SJCRH30 (cell line): ENCODE data around the gene KRTAP10-2. TPM values are rescaled to one million over a fixed set of nuclear protein-coding genes. Genes with fewer than 3 reads are reported as not detected.
"Not testable (repeated sequence)": the region's sequence is repeated elsewhere in the genome, so short reads cannot be mapped to it uniquely, and the experiment has no call there.

Source experiments
- DNase-seq, 2 experiments: peaks; one replicate each; pipeline ENCODE4 v3.0.0-alpha.2; 2015 to 2020
- H3K27ac ChIP-seq: fragments of 250-450 bp; sonication (Bioruptor Pico); 2 replicates; pipeline ENCODE4 v1.5.1; 2020; ENCODE audit warnings: mild to moderate bottlenecking, moderate library complexity
- H3K27me3 ChIP-seq: fragments of 250-450 bp; sonication (Bioruptor Pico); 2 replicates; pipeline ENCODE4 v1.5.1; 2020; ENCODE audit warnings: mild to moderate bottlenecking, moderate library complexity
- H3K36me3 ChIP-seq: fragments of 250-450 bp; sonication (Bioruptor Pico); 2 replicates; pipeline ENCODE4 v1.5.1; 2020; ENCODE audit warnings: mild to moderate bottlenecking, moderate library complexity
- H3K4me1 ChIP-seq: fragments of 250-450 bp; sonication (Bioruptor Pico); 2 replicates; pipeline ENCODE4 v1.5.1; 2020; ENCODE audit warnings: mild to moderate bottlenecking, moderate library complexity
- H3K4me3 ChIP-seq: fragments of 250-450 bp; sonication (Bioruptor Pico); 2 replicates; pipeline ENCODE4 v1.5.1; 2020; ENCODE audit warnings: mild to moderate bottlenecking, moderate library complexity
- H3K9me3 ChIP-seq: fragments of 250-450 bp; sonication (Bioruptor Pico); replicated peaks from 2 replicates; pipeline ENCODE4 v1.5.1; 2020; ENCODE audit warnings: mild to moderate bottlenecking, moderate library complexity
- total RNA-seq: library from RNA; depleted of rRNA; stranded (reverse); fragments of >200 nt; shearing (Covaris generic); gene quantifications from 2 replicates; pipeline ENCODE4 v1.2.3, GENCODE V29; 2014; rRNA removed

KRTAP10-2 gene
- total RNA-seq, 1 experiment from 2014 or later, result not detected

GRCh38 chr21:44503006-44503889, 48.1 kb downstream of the KRTAP10-2 start:
- H3K27me3 ChIP-seq, DNase-seq: not testable (repeated sequence)

GRCh38 chr21:44502171-44502958, 48.9 kb downstream of the KRTAP10-2 start:
- no peaks in the 10 kb centered on the region for H3K4me1 ChIP-seq
- H3K9me3 ChIP-seq, result no peaks in the 10 kb centered on the region
- H3K36me3 ChIP-seq, result no peaks in the 10 kb centered on the region
- no peak overlapping the region for H3K4me3 ChIP-seq
- DNase-seq, result no peak
- 0 out of 2 replicates have a peak, but pooled peaks cover 12% of the 10 kb centered on the region for H3K27me3 ChIP-seq
- no peak overlapping the region for H3K27ac ChIP-seq

More at GRCh38 chr21:44503006-44503889, 48.1 kb downstream of the KRTAP10-2 start:
- H3K36me3 ChIP-seq, H3K9me3 ChIP-seq, H3K27ac ChIP-seq, H3K4me1 ChIP-seq, H3K4me3 ChIP-seq: not testable (repeated sequence)

Other genes with a start within 250 kb of the KRTAP10-2 start
- 7.5 and 8.2 TPM in 2 replicates for gene CFAP410, start 212.1 kb downstream of the KRTAP10-2 start, total RNA-seq
- gene TRPM2, start 197.9 kb downstream of the KRTAP10-2 start, total RNA-seq, result 0.61 and 0.87 TPM in 2 replicates
- not detected in 2 replicates for gene LRRC3, start 96.0 kb downstream of the KRTAP10-2 start, total RNA-seq
- gene KRTAP10-1, start 11.3 kb downstream of the KRTAP10-2 start, total RNA-seq, result not detected in 2 replicates
- gene KRTAP10-3, start 7.3 kb upstream of the KRTAP10-2 start, total RNA-seq, result not detected in 2 replicates
- not detected in 2 replicates for gene KRTAP10-4, start 22.2 kb upstream of the KRTAP10-2 start, total RNA-seq
- gene KRTAP10-5, start 29.1 kb upstream of the KRTAP10-2 start, total RNA-seq, result not detected in 2 replicates
- gene KRTAP10-6, start 41.0 kb upstream of the KRTAP10-2 start, total RNA-seq, result not detected in 2 replicates
- gene KRTAP10-7, start 49.1 kb upstream of the KRTAP10-2 start, total RNA-seq, result not detected in 2 replicates
- not detected in 2 replicates for gene KRTAP10-8, start 60.6 kb upstream of the KRTAP10-2 start, total RNA-seq
- gene KRTAP10-9, start 75.6 kb upstream of the KRTAP10-2 start, total RNA-seq, result not detected in 2 replicates
- not detected in 2 replicates for gene KRTAP10-10, start 85.9 kb upstream of the KRTAP10-2 start, total RNA-seq
- not detected in 2 replicates for gene KRTAP10-11, start 94.9 kb upstream of the KRTAP10-2 start, total RNA-seq
- gene KRTAP12-4, start 103.2 kb upstream of the KRTAP10-2 start, total RNA-seq, result not detected in 2 replicates
- not detected in 2 replicates for gene KRTAP12-3, start 106.4 kb upstream of the KRTAP10-2 start, total RNA-seq
- not detected in 2 replicates for gene KRTAP12-2, start 115.4 kb upstream of the KRTAP10-2 start, total RNA-seq
- not detected in 2 replicates for gene KRTAP12-1, start 130.7 kb upstream of the KRTAP10-2 start, total RNA-seq
- not detected in 2 replicates for gene KRTAP10-12, start 145.7 kb upstream of the KRTAP10-2 start, total RNA-seq
- not detected in 2 replicates for gene TSPEAR, start 160.1 kb upstream of the KRTAP10-2 start, total RNA-seq